Ovary (tissue), 3 donors: Measurements from ENCODE around the gene CDH22.

Experiments used
- EP300 ChIP-seq: sonication (generic); formaldehyde crosslinking; IDR thresholded peaks from one replicate; pipeline ENCODE4 v1.6.1; 2017; ENCODE audit warnings: antibody characterized with exemption
- TF ChIP-seq, protein P1 (sequence below), 3 donors: fragments of 450-650 bp in 2 of 3; fragments of 200-600 bp in 1 of 3; IDR thresholded peaks; one replicate each; pipeline versions ENCODE4 v1.5.1 to v1.8.0; 2016 to 2022; ENCODE audit warnings: antibody characterized with exemption in 3 of 3, mild to moderate bottlenecking in 1 of 3
- donor health status: DM: no; HTN: no; CAD: no.

GRCh38 chr20:46154305-46154704, 154.0 kb downstream of the CDH22 start:
- TF ChIP-seq, protein P1, sequence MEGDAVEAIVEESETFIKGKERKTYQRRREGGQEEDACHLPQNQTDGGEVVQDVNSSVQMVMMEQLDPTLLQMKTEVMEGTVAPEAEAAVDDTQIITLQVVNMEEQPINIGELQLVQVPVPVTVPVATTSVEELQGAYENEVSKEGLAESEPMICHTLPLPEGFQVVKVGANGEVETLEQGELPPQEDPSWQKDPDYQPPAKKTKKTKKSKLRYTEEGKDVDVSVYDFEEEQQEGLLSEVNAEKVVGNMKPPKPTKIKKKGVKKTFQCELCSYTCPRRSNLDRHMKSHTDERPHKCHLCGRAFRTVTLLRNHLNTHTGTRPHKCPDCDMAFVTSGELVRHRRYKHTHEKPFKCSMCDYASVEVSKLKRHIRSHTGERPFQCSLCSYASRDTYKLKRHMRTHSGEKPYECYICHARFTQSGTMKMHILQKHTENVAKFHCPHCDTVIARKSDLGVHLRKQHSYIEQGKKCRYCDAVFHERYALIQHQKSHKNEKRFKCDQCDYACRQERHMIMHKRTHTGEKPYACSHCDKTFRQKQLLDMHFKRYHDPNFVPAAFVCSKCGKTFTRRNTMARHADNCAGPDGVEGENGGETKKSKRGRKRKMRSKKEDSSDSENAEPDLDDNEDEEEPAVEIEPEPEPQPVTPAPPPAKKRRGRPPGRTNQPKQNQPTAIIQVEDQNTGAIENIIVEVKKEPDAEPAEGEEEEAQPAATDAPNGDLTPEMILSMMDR (IDR thresholded peaks at IDR 0.05), result no peak
- TF ChIP-seq EP300, result no peak
